KG1 (cell line): ENCODE results near the gene TEFM.
A peak's percentile ranks its signal among the peaks of the same experiment; 100 is the strongest.
"Not testable (repeated sequence)": the region's sequence is repeated elsewhere in the genome, so short reads cannot be mapped to it uniquely, and the experiment has no call there.

ENCODE experiments used
- DNase-seq: peaks from one replicate; lab custom pipeline; 2025; lab: John Stamatoyannopoulos, UW

TEFM gene

GRCh38 chr17:30906101-30906911 is at the start of gene TEFM:
TSS of gene TEFM (minus strand) at chr17:30906238. CDS start at chr17:30906198, 40 bp downstream.
- peak; percentile 54 for DNase-seq

- DNase-seq = no peak
Measured at GRCh38 chr17:30954046-30954830, 48.2 kb upstream of the TEFM start.

GRCh38 chr17:30952638-30953393 is 46.8 kb upstream of the TEFM start:
- no peak for DNase-seq

- DNase-seq = no peak
Measured at GRCh38 chr17:30950669-30951399, 44.8 kb upstream of the TEFM start.

- no peak for DNase-seq
Measured at GRCh38 chr17:30950189-30950588, 44.2 kb upstream of the TEFM start.

GRCh38 chr17:30947796-30948195 is 41.8 kb upstream of the TEFM start:
- no peak for DNase-seq

- DNase-seq = no peak
Measured at GRCh38 chr17:30942308-30943079, 36.5 kb upstream of the TEFM start.

GRCh38 chr17:30939051-30939689 is 33.1 kb upstream of the TEFM start:
- DNase-seq = no peak

- no peak for DNase-seq
Measured at GRCh38 chr17:30933966-30934365, 27.9 kb upstream of the TEFM start.

- not testable (repeated sequence) for DNase-seq
Measured at GRCh38 chr17:30931582-30931981, 25.5 kb upstream of the TEFM start.

- no peak for DNase-seq
Measured at GRCh38 chr17:30930495-30930894, 24.5 kb upstream of the TEFM start.

- DNase-seq = not testable (repeated sequence)
Measured at GRCh38 chr17:30929861-30930260, 23.8 kb upstream of the TEFM start.

GRCh38 chr17:30929081-30929633 is 23.1 kb upstream of the TEFM start:
- DNase-seq = no peak

GRCh38 chr17:30928584-30928983 is 22.5 kb upstream of the TEFM start:
- DNase-seq = no peak

- DNase-seq = no peak
Measured at GRCh38 chr17:30927756-30928155, 21.7 kb upstream of the TEFM start.

GRCh38 chr17:30926516-30926915 is 20.5 kb upstream of the TEFM start:
- no peak for DNase-seq

- DNase-seq = no peak
Measured at GRCh38 chr17:30924341-30924740, 18.3 kb upstream of the TEFM start.

- no peak for DNase-seq
Measured at GRCh38 chr17:30922235-30923030, 16.4 kb upstream of the TEFM start.

- DNase-seq = peak; percentile 28
Measured at GRCh38 chr17:30921544-30922196, 15.6 kb upstream of the TEFM start, which contains the start of gene ADAP2. TSS of gene ADAP2 (plus strand) at chr17:30921945. CDS start at chr17:30922015, 70 bp downstream.
